Measurements from ENCODE around the gene NOL4L.

NOL4L gene

GRCh38 chr20:32608664-32609015, 23.5 kb upstream of the NOL4L start:
- TF ChIP-seq, protein P1, sequence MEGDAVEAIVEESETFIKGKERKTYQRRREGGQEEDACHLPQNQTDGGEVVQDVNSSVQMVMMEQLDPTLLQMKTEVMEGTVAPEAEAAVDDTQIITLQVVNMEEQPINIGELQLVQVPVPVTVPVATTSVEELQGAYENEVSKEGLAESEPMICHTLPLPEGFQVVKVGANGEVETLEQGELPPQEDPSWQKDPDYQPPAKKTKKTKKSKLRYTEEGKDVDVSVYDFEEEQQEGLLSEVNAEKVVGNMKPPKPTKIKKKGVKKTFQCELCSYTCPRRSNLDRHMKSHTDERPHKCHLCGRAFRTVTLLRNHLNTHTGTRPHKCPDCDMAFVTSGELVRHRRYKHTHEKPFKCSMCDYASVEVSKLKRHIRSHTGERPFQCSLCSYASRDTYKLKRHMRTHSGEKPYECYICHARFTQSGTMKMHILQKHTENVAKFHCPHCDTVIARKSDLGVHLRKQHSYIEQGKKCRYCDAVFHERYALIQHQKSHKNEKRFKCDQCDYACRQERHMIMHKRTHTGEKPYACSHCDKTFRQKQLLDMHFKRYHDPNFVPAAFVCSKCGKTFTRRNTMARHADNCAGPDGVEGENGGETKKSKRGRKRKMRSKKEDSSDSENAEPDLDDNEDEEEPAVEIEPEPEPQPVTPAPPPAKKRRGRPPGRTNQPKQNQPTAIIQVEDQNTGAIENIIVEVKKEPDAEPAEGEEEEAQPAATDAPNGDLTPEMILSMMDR (conservative IDR thresholded peaks at IDR 0.05; ENCODE audit: low read depth, low read length), result no peak
- no peak overlapping the region for H3K4me3 ChIP-seq (ENCODE audit: low read length)
- DNase-seq (ENCODE audit: low read depth), result no peak

- TF ChIP-seq, protein P1 (conservative IDR thresholded peaks at IDR 0.05; ENCODE audit: low read depth, low read length), result no peak
- DNase-seq (ENCODE audit: low read depth), result no peak
- H3K4me3 ChIP-seq (ENCODE audit: low read length), result no peak overlapping the region
Measured at GRCh38 chr20:32607727-32608663, 22.9 kb upstream of the NOL4L start.

GRCh38 chr20:32607324-32607723, 22.2 kb upstream of the NOL4L start:
- H3K4me3 ChIP-seq (ENCODE audit: low read length), result no peak overlapping the region
- TF ChIP-seq, protein P1 (conservative IDR thresholded peaks at IDR 0.05; ENCODE audit: low read depth, low read length), result no peak
- DNase-seq (ENCODE audit: low read depth), result no peak

DNA sequence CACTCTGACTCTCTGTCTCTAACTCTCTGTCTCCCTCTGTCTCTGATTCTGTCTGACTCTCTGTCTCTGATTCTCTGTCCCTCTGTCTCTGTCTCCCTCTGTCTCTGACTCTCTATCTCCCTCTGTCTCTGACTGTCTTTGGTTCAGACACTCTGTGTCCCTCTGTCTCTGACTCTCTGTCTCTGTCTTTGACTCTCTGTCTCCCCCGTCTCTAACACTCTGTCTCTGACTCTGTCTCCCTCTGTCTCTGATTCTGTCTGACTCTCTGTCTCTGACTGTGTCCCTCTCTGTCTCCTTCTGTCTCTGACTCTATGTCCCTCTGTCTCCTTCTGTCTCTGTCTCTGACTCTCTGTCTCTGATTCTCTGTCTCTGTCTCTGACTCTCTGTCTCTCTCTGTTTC, 21.7 kb upstream of the NOL4L start:
- TF ChIP-seq, protein P1 (conservative IDR thresholded peaks at IDR 0.05; ENCODE audit: low read depth, low read length), result no peak

DNA sequence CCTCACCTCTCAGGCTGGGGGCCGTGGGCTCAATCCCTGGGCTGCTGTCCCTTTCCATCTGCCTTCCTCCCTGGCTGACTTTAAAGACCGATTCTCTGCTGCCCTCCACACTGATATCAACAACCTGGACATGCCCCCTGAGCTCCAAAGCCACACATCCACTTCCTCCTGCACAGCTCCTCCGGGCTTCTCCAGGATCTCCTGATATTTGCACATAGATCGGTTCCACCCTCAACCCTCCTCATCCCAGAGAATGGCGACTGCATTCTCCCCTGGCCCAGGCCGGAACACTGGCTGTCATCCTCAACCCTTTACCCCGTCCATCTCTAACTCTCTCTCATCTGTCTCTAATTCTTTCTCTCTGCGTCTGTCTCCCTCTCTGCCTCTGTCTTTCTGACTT, 21.0 kb upstream of the NOL4L start:
- TF ChIP-seq, protein P1 (conservative IDR thresholded peaks at IDR 0.05; ENCODE audit: low read depth, low read length), result no peak
- DNase-seq (ENCODE audit: low read depth), result no peak
- H3K4me3 ChIP-seq (ENCODE audit: low read length), result no peak overlapping the region

More for the DNA sequence above, 21.7 kb upstream of the NOL4L start:
- no peak for DNase-seq (ENCODE audit: low read depth)
- no peak overlapping the region for H3K4me3 ChIP-seq (ENCODE audit: low read length)

- TF ChIP-seq, protein P1 (conservative IDR thresholded peaks at IDR 0.05; ENCODE audit: low read depth, low read length), result no peak
- no peak overlapping the region for H3K4me3 ChIP-seq (ENCODE audit: low read length)
- DNase-seq (ENCODE audit: low read depth), result peak; percentile 67
Measured at GRCh38 chr20:32605167-32605656, 20.1 kb upstream of the NOL4L start.
